Thymus (tissue), 11 donors: ENCODE measurements around the gene LIN52. TPM values are rescaled to one million over a fixed set of nuclear protein-coding genes. Genes with fewer than 3 reads are reported as not detected.

Experiments used
- DNase-seq, 9 donors: peaks; one replicate each; pipeline ENCODE4 v3.0.0-alpha.2; 2013; ENCODE audit warnings: low spot score in 9 of 9, low read depth in 6 of 9, missing footprints in 1 of 9
- H3K27ac ChIP-seq, 2 donors: one replicate each; pipeline ENCODE4 v1.5.1; 2013; ENCODE audit warnings: control low read depth in 1 of 2, low read depth in 1 of 2, low read length in 1 of 2, mild to moderate bottlenecking in 1 of 2, moderate library complexity in 1 of 2
- H3K27me3 ChIP-seq, 2 donors: one replicate each; pipeline ENCODE4 v1.5.1; 2013; ENCODE audit warnings: low read length in 1 of 2; ENCODE audit not compliant: control insufficient read depth in 2 of 2, insufficient read depth in 1 of 2
- H3K36me3 ChIP-seq, 2 donors: one replicate each; pipeline ENCODE4 v1.5.1; 2013; ENCODE audit warnings: low read length in 1 of 2, mild to moderate bottlenecking in 1 of 2, moderate library complexity in 1 of 2; ENCODE audit not compliant: control insufficient read depth in 2 of 2, insufficient read depth in 2 of 2
- H3K4me1 ChIP-seq, 2 donors: one replicate each; pipeline ENCODE4 v1.5.1; 2013; ENCODE audit warnings: low read length in 2 of 2; ENCODE audit not compliant: control insufficient read depth in 2 of 2, insufficient read depth in 2 of 2
- H3K4me3 ChIP-seq, 2 donors: one replicate each; pipeline ENCODE4 v1.5.1; 2013; ENCODE audit warnings: low read length in 2 of 2, control low read depth in 1 of 2, mild to moderate bottlenecking in 1 of 2
- H3K9me3 ChIP-seq, 2 donors: one replicate each; pipeline ENCODE4 v1.5.1; 2013; ENCODE audit warnings: low read length in 1 of 2, mild to moderate bottlenecking in 1 of 2; ENCODE audit not compliant: control insufficient read depth in 2 of 2, insufficient read depth in 1 of 2
- WGBS: extraction: QIAGEN DNeasy Blood & Tissue Kit; methylation state at CpG from one replicate; pipeline ENCODE4 v1.1.7; 2013; 5-methylcytosine and 5-hydroxymethylcytosine counted together
- polyA plus RNA-seq: library from polyadenylated mRNA; stranded (reverse); fragments of 200-250 nt; gene quantifications from one replicate; pipeline ENCODE4 v1.2.3, GENCODE V29; 2013
- total RNA-seq: library from RNA; stranded (reverse); fragments of 120-200 nt; gene quantifications from one replicate; pipeline ENCODE4 v1.2.4, GENCODE V29; 2013
- donor health status: healthy.

The LIN52 gene
- total and polyA plus RNA-seq, 2 donors = 8.9 to 11.6 TPM

- Histone ChIP-seq H3K4me1 (no peaks in the 10 kb centered on the region), H3K9me3 (no peaks in the 10 kb centered on the region), H3K27me3 (no peaks in the 10 kb centered on the region), H3K36me3 (peaks cover 18 to 19% of the 10 kb centered on the region in 2 donors), H3K27ac (no peak overlapping the region), H3K4me3 (no peak overlapping the region)
- DNase-seq = no peak
Measured at GRCh38 chr14:74064426-74064825, 20.3 kb upstream of the LIN52 start.

GRCh38 chr14:74064883-74065282 is 19.9 kb upstream of the LIN52 start:
- Histone ChIP-seq H3K9me3 (no peaks in the 10 kb centered on the region), H3K27me3 (no peaks in the 10 kb centered on the region), H3K27ac (no peak overlapping the region), H3K4me1 (no peaks in the 10 kb centered on the region), H3K4me3 (no peak overlapping the region), H3K36me3 (peaks cover 18 to 19% of the 10 kb centered on the region in 2 donors)
- DNase-seq = no peak
- 99% methylated on average over 3 of the region's 3 CpGs for WGBS

- Histone ChIP-seq H3K36me3 (peaks cover 14 to 19% of the 10 kb centered on the region in 2 donors), H3K27ac (no peak overlapping the region), H3K9me3 (no peaks in the 10 kb centered on the region), H3K27me3 (no peaks in the 10 kb centered on the region), H3K4me1 (no peaks in the 10 kb centered on the region), H3K4me3 (no peak overlapping the region)
- WGBS = 98% methylated on average over 3 of the region's 3 CpGs
- no peak for DNase-seq
Measured at GRCh38 chr14:74065746-74066575, 18.8 kb upstream of the LIN52 start.

- Histone ChIP-seq H3K27me3 (no peaks in the 10 kb centered on the region), H3K4me1 (no peaks in the 10 kb centered on the region), H3K27ac (no peak overlapping the region), H3K4me3 (no peak overlapping the region), H3K36me3 (peaks cover 0 to 1% of the 10 kb centered on the region in 2 donors), H3K9me3 (no peaks in the 10 kb centered on the region)
- DNase-seq = no peak
- WGBS = 43% methylated on average over 1 of the region's 1 CpG
Measured at GRCh38 chr14:74077401-74077800, 7.4 kb upstream of the LIN52 start.

GRCh38 chr14:74080820-74081460 is 3.8 kb upstream of the LIN52 start:
- no peaks in the 10 kb centered on the region for H3K36me3 ChIP-seq
- no peaks in the 10 kb centered on the region for H3K9me3 ChIP-seq
- no peaks in the 10 kb centered on the region for H3K27me3 ChIP-seq
- no peak overlapping the region for H3K4me3 ChIP-seq
- H3K27ac ChIP-seq = no peak overlapping the region
- H3K4me1 ChIP-seq = peaks cover 7% of the 10 kb centered on the region in 2 donors
- 92% methylated on average over 4 of the region's 4 CpGs for WGBS
- no peak for DNase-seq

- DNase-seq = no peak
- Histone ChIP-seq H3K9me3 (no peaks in the 10 kb centered on the region), H3K27me3 (no peaks in the 10 kb centered on the region), H3K27ac (no peak overlapping the region), H3K4me1 (peaks cover 7% of the 10 kb centered on the region in 2 donors), H3K4me3 (no peak overlapping the region), H3K36me3 (no peaks in the 10 kb centered on the region)
- 98% methylated on average over 3 of the region's 3 CpGs for WGBS
Measured at GRCh38 chr14:74081491-74081890, 3.3 kb upstream of the LIN52 start.

GRCh38 chr14:74083161-74083560 is 1.6 kb upstream of the LIN52 start:
- no peak overlapping the region for H3K4me3 ChIP-seq
- no peak for DNase-seq
- H3K27ac ChIP-seq = no peak overlapping the region
- peaks cover 7% of the 10 kb centered on the region in 2 donors for H3K4me1 ChIP-seq
- H3K36me3 ChIP-seq = no peaks in the 10 kb centered on the region
- no peaks in the 10 kb centered on the region for H3K9me3 ChIP-seq
- H3K27me3 ChIP-seq = no peaks in the 10 kb centered on the region
- WGBS = 95% methylated on average over 3 of the region's 3 CpGs

- H3K4me1 ChIP-seq = peaks cover 7% of the 10 kb centered on the region in 2 donors
- H3K9me3 ChIP-seq = no peaks in the 10 kb centered on the region
- H3K27ac ChIP-seq = peak overlapping the region; percentile 27 to 55
- peak in 1 of 9 donors; percentile 10 for DNase-seq
- H3K4me3 ChIP-seq = peak overlapping the region; percentile 66 to 72
- no peaks in the 10 kb centered on the region for H3K36me3 ChIP-seq
- 2% methylated on average over 15 of the region's 15 CpGs for WGBS
- H3K27me3 ChIP-seq = no peaks in the 10 kb centered on the region
Measured at GRCh38 chr14:74083784-74084276, 926 bp upstream of the LIN52 start.

- Histone ChIP-seq H3K4me3 (peak overlapping the region; percentile 66 to 74), H3K4me1 (peaks cover 7% of the 10 kb centered on the region in 2 donors), H3K9me3 (no peaks in the 10 kb centered on the region), H3K27me3 (no peaks in the 10 kb centered on the region), H3K36me3 (no peaks in the 10 kb centered on the region), H3K27ac (peak overlapping the region; percentile 48 to 75)
- DNase-seq = peak in 4 of 9 donors; percentile 3 to 24 (median 6)
- WGBS = 1% methylated on average over 26 of the region's 26 CpGs
Measured at GRCh38 chr14:74085047-74085637, 386 bp downstream of the LIN52 start.
